HG02763 (cell line): ENCODE data around the gene MGAT4A.

Experiments
- ATAC-seq: cut with Tn5 transposase; IDR thresholded peaks from one replicate; pipeline ENCODE4 v1.9.1; 2021; ENCODE audit warnings: mild to moderate bottlenecking, moderate library complexity; ENCODE audit not compliant: unreplicated experiment

MGAT4A gene

GRCh38 chr2:98731041-98731893 lies at the start of gene MGAT4A:
TSS of gene MGAT4A (minus strand) at chr2:98731132. CDS start at chr2:98726332, 4,800 bp downstream.
- peak; percentile 83 for ATAC-seq

- ATAC-seq: no peak
These were observed 48.0 kb upstream of the MGAT4A start for GRCh38 chr2:98778741-98779483.

GRCh38 chr2:98778151-98778550 lies 47.2 kb upstream of the MGAT4A start:
- no peak for ATAC-seq

- ATAC-seq: no peak
These were observed 46.8 kb upstream of the MGAT4A start for GRCh38 chr2:98777710-98778109.

GRCh38 chr2:98777076-98777475 lies 46.1 kb upstream of the MGAT4A start:
- no peak for ATAC-seq

- ATAC-seq: no peak
These were observed 45.2 kb upstream of the MGAT4A start for GRCh38 chr2:98776136-98776535.

GRCh38 chr2:98775146-98775986 lies 44.4 kb upstream of the MGAT4A start:
- no peak for ATAC-seq

GRCh38 chr2:98773907-98774306 lies 43.0 kb upstream of the MGAT4A start:
- ATAC-seq: no peak

- no peak for ATAC-seq
These were observed 42.2 kb upstream of the MGAT4A start for GRCh38 chr2:98773169-98773568.

- ATAC-seq: no peak
These were observed 41.6 kb upstream of the MGAT4A start for GRCh38 chr2:98772536-98772935.

GRCh38 chr2:98771721-98772524 lies 41.0 kb upstream of the MGAT4A start:
- no peak for ATAC-seq

GRCh38 chr2:98771264-98771663 lies 40.3 kb upstream of the MGAT4A start:
- no peak for ATAC-seq

- ATAC-seq: no peak
These were observed 38.9 kb upstream of the MGAT4A start for GRCh38 chr2:98769784-98770183.

GRCh38 chr2:98769114-98769476 lies 38.2 kb upstream of the MGAT4A start:
- no peak for ATAC-seq

- ATAC-seq: no peak
These were observed 37.6 kb upstream of the MGAT4A start for GRCh38 chr2:98768384-98769113.

- ATAC-seq: no peak
These were observed 33.6 kb upstream of the MGAT4A start for GRCh38 chr2:98764499-98764898.

- no peak for ATAC-seq
These were observed 32.4 kb upstream of the MGAT4A start for GRCh38 chr2:98763209-98763951.

- ATAC-seq: no peak
These were observed 31.0 kb upstream of the MGAT4A start for GRCh38 chr2:98761909-98762308.

- ATAC-seq: no peak
These were observed 30.4 kb upstream of the MGAT4A start for GRCh38 chr2:98761267-98761781.
